ENCODE data around the gene CNTNAP3B.
"Not testable (repeated sequence)": the region's sequence is repeated elsewhere in the genome, so short reads cannot be mapped to it uniquely, and the experiment has no call there.

The CNTNAP3B gene

GRCh38 chr9:42129073-42129729 lies at the start of gene CNTNAP3B:
CNTNAP3B (minus strand) TSS chr9:42129426; CDS start chr9:42129094, 332 bp downstream.
- H3K27me3 ChIP-seq (ENCODE audit: control insufficient read depth in 2 of 2, insufficient read depth in 2 of 2, low read length in 2 of 2); H3K36me3 ChIP-seq (ENCODE audit: control insufficient read depth in 2 of 2, insufficient read depth in 2 of 2, low read length in 2 of 2); H3K27ac ChIP-seq (ENCODE audit: low read depth in 2 of 2, low read length in 2 of 2); H3K9me3 ChIP-seq (ENCODE audit: control insufficient read depth in 2 of 2, low read length in 2 of 2); H3K4me1 ChIP-seq (ENCODE audit: control insufficient read depth in 2 of 2, insufficient read depth in 2 of 2, low read length in 2 of 2); H3K9ac ChIP-seq (ENCODE audit: low read depth in 1 of 2, low read length in 2 of 2); H3K4me3 ChIP-seq (ENCODE audit: low read length in 2 of 2): not testable (repeated sequence)

GRCh38 chr9:42160299-42160698 lies 31.1 kb upstream of the CNTNAP3B start:
- H3K36me3 ChIP-seq (ENCODE audit: control insufficient read depth in 2 of 2, insufficient read depth in 2 of 2, low read length in 2 of 2); H3K27me3 ChIP-seq (ENCODE audit: control insufficient read depth in 2 of 2, insufficient read depth in 2 of 2, low read length in 2 of 2); H3K4me1 ChIP-seq (ENCODE audit: control insufficient read depth in 2 of 2, insufficient read depth in 2 of 2, low read length in 2 of 2); H3K4me3 ChIP-seq (ENCODE audit: low read length in 2 of 2); H3K9ac ChIP-seq (ENCODE audit: low read depth in 1 of 2, low read length in 2 of 2); H3K27ac ChIP-seq (ENCODE audit: low read depth in 2 of 2, low read length in 2 of 2); H3K9me3 ChIP-seq (ENCODE audit: control insufficient read depth in 2 of 2, low read length in 2 of 2): not testable (repeated sequence)

DNA sequence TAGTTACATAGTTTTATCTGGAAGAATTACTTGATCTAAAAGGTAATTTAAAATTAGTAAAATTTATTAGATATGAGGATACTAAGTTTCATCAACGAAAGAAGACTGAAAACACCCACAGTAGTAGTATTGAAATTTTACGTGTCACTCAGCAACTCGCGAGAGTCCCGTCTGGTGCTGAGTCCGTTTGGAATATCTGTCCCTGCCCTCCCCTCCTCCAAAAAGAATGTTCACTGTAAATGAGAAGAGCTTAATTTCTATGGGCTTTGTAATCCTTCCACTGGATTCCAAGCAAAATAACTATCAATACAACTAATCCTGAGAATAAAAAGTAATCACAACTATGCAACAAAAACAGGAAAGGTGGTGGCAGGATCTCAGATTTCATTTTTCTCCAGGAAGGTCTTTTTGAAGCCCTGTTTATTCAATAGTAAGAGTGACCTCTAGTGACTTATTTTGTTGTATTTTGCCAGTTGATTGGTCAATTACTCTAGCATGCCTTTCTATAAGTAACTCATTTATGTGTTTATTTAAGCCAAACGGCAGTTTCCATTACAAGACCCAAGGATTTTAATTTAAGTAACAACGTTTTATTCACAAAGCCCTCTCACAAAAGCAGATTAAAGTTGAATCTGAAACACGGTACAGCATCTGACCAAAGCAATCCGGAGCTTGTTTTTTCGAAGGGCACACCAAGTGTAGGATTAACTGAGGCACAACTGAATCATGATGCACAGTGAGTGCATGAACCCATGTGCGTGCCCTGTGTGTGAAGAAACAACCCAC lies 2.0 kb downstream of the CNTNAP3B start:
- H3K27me3 ChIP-seq (ENCODE audit: control insufficient read depth in 2 of 2, insufficient read depth in 2 of 2, low read length in 2 of 2); H3K27ac ChIP-seq (ENCODE audit: low read depth in 2 of 2, low read length in 2 of 2); H3K9me3 ChIP-seq (ENCODE audit: control insufficient read depth in 2 of 2, low read length in 2 of 2); H3K36me3 ChIP-seq (ENCODE audit: control insufficient read depth in 2 of 2, insufficient read depth in 2 of 2, low read length in 2 of 2); H3K9ac ChIP-seq (ENCODE audit: low read depth in 1 of 2, low read length in 2 of 2); H3K4me3 ChIP-seq (ENCODE audit: low read length in 2 of 2); H3K4me1 ChIP-seq (ENCODE audit: control insufficient read depth in 2 of 2, insufficient read depth in 2 of 2, low read length in 2 of 2): not testable (repeated sequence)

DNA sequence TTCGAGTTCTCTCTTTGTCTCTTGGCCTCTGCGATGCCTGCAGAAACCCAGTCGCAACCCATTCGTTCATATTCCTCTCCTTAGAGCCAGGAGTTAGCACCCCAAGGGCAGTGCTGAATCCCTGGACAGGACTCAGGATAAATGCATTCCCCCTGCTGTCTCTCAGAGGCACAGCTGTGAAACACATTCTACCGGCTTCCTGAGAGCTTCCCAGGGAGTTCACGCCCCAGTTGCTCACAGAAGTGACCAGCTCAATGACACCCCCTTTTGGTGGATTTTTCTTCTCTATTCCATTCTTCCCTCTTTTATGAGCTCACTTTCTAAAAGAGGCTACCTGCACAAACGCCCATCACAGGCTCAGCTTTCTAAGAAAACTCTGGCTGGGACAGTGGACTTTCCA lies 8.2 kb downstream of the CNTNAP3B start:
- not testable (repeated sequence) for H3K27me3 ChIP-seq (ENCODE audit: control insufficient read depth in 2 of 2, insufficient read depth in 2 of 2, low read length in 2 of 2); H3K9me3 ChIP-seq (ENCODE audit: control insufficient read depth in 2 of 2, low read length in 2 of 2); H3K4me3 ChIP-seq (ENCODE audit: low read length in 2 of 2); H3K27ac ChIP-seq (ENCODE audit: low read depth in 2 of 2, low read length in 2 of 2); H3K9ac ChIP-seq (ENCODE audit: low read depth in 1 of 2, low read length in 2 of 2); H3K4me1 ChIP-seq (ENCODE audit: control insufficient read depth in 2 of 2, insufficient read depth in 2 of 2, low read length in 2 of 2); H3K36me3 ChIP-seq (ENCODE audit: control insufficient read depth in 2 of 2, insufficient read depth in 2 of 2, low read length in 2 of 2)

- not testable (repeated sequence) for H3K4me1 ChIP-seq (ENCODE audit: control insufficient read depth in 2 of 2, insufficient read depth in 2 of 2, low read length in 2 of 2); H3K36me3 ChIP-seq (ENCODE audit: control insufficient read depth in 2 of 2, insufficient read depth in 2 of 2, low read length in 2 of 2); H3K27ac ChIP-seq (ENCODE audit: low read depth in 2 of 2, low read length in 2 of 2); H3K9ac ChIP-seq (ENCODE audit: low read depth in 1 of 2, low read length in 2 of 2); H3K27me3 ChIP-seq (ENCODE audit: control insufficient read depth in 2 of 2, insufficient read depth in 2 of 2, low read length in 2 of 2); H3K4me3 ChIP-seq (ENCODE audit: low read length in 2 of 2); H3K9me3 ChIP-seq (ENCODE audit: control insufficient read depth in 2 of 2, low read length in 2 of 2)
Measured at GRCh38 chr9:42095929-42096328, 33.3 kb downstream of the CNTNAP3B start.

DNA sequence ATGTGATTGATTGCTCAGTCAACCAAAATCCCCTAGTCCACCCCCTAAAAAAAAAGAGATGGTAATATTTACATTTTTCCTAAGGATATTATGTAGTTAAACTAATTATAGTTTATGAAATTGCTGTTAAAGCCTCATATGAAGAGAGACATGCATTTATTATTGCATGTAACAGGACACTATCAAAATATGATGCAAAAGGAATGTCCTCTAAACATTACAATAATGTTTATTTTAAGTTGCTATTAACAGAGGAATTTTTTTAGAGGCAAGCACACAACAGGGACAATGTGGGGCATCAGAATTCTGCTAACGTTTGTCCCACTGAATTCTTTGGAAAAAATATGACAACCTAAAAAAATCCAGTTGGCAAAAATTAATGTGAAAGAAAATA lies 44.7 kb downstream of the CNTNAP3B start:
- H3K4me3 ChIP-seq (ENCODE audit: low read length in 2 of 2); H3K9me3 ChIP-seq (ENCODE audit: control insufficient read depth in 2 of 2, low read length in 2 of 2); H3K9ac ChIP-seq (ENCODE audit: low read depth in 1 of 2, low read length in 2 of 2); H3K27ac ChIP-seq (ENCODE audit: low read depth in 2 of 2, low read length in 2 of 2); H3K27me3 ChIP-seq (ENCODE audit: control insufficient read depth in 2 of 2, insufficient read depth in 2 of 2, low read length in 2 of 2); H3K4me1 ChIP-seq (ENCODE audit: control insufficient read depth in 2 of 2, insufficient read depth in 2 of 2, low read length in 2 of 2); H3K36me3 ChIP-seq (ENCODE audit: control insufficient read depth in 2 of 2, insufficient read depth in 2 of 2, low read length in 2 of 2): not testable (repeated sequence)

DNA sequence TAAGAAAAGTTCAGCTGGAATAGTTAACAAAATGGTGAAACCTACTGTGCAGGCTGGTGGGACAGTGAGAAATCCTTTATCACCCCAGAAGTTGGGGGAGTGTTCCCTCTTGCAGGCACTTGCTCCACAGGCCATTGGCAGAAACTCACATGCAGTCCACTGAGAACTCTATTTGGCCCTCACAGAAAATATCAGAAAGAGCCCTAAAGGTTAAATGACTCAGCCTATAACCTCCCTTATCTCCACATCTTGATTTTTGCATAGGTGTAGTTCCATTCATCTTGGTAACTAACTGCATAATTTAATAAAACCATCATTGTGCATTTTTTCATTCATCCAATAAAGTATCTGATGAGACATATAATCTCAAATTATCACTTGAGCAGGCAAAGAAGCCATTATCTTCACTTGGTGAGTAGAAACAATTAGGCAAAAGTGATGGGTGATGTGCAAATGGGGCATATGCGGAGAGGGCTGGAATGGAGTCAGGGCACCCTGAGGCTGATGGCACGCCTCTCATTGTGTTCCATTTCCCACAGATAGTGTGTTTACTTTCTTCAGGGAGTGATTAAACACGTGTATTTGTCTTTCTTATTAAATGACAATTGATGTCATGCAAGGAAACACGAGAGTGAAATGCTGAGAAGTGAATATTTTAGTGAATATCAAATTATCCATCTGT lies 45.2 kb downstream of the CNTNAP3B start:
- not testable (repeated sequence) for H3K9me3 ChIP-seq (ENCODE audit: control insufficient read depth in 2 of 2, low read length in 2 of 2); H3K9ac ChIP-seq (ENCODE audit: low read depth in 1 of 2, low read length in 2 of 2); H3K4me3 ChIP-seq (ENCODE audit: low read length in 2 of 2); H3K4me1 ChIP-seq (ENCODE audit: control insufficient read depth in 2 of 2, insufficient read depth in 2 of 2, low read length in 2 of 2); H3K36me3 ChIP-seq (ENCODE audit: control insufficient read depth in 2 of 2, insufficient read depth in 2 of 2, low read length in 2 of 2); H3K27me3 ChIP-seq (ENCODE audit: control insufficient read depth in 2 of 2, insufficient read depth in 2 of 2, low read length in 2 of 2); H3K27ac ChIP-seq (ENCODE audit: low read depth in 2 of 2, low read length in 2 of 2)

DNA sequence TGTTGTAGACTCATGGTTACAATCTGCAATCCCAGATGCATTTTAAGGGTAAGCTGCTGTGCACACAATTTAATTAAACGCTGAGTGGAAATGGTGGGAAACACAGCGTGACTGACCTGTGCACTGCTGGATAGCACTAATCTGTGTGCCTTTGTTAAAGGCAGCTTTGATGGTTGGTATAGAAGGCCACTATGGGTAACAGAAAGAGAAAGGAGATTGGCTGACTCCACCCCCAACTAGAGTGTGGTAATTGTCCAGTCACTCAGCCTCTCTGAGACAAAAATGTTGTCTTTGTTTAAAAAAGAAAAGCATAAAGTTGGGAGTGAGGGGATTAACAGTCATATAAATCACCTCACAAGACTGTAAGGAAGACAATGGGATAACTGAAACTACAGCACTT lies 48.9 kb downstream of the CNTNAP3B start:
- H3K9me3 ChIP-seq (ENCODE audit: control insufficient read depth in 2 of 2, low read length in 2 of 2); H3K27me3 ChIP-seq (ENCODE audit: control insufficient read depth in 2 of 2, insufficient read depth in 2 of 2, low read length in 2 of 2); H3K4me1 ChIP-seq (ENCODE audit: control insufficient read depth in 2 of 2, insufficient read depth in 2 of 2, low read length in 2 of 2): not testable (repeated sequence)

DNA sequence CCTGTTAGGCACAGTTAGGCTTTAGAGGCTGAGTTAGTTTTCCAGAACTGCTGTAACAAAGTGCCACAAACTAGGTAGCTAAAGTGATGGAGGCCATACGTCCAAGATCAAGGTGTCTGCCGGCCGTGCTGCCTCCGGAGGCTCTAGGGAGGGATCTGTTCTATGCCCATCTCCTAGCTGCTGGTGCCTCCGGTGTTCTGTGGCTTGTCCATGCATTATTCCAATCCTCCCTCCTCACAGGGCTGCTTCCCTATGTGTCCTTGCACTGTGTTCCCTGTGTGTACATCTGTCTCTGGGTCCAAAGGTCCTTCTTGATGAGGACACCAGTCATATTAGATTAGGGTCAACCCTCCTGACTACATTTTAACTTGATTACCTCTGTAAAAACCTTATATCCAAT lies 54.4 kb downstream of the CNTNAP3B start:
- not testable (repeated sequence) for H3K27me3 ChIP-seq (ENCODE audit: control insufficient read depth in 2 of 2, insufficient read depth in 2 of 2, low read length in 2 of 2); H3K27ac ChIP-seq (ENCODE audit: low read depth in 2 of 2, low read length in 2 of 2); H3K9me3 ChIP-seq (ENCODE audit: control insufficient read depth in 2 of 2, low read length in 2 of 2)

More for the DNA sequence above, 48.9 kb downstream of the CNTNAP3B start:
- H3K27ac ChIP-seq (ENCODE audit: low read depth in 2 of 2, low read length in 2 of 2); H3K9ac ChIP-seq (ENCODE audit: low read depth in 1 of 2, low read length in 2 of 2); H3K4me3 ChIP-seq (ENCODE audit: low read length in 2 of 2); H3K36me3 ChIP-seq (ENCODE audit: control insufficient read depth in 2 of 2, insufficient read depth in 2 of 2, low read length in 2 of 2): not testable (repeated sequence)

GRCh38 chr9:42071026-42071425 lies 58.2 kb downstream of the CNTNAP3B start:
- not testable (repeated sequence) for H3K27ac ChIP-seq (ENCODE audit: low read depth in 2 of 2, low read length in 2 of 2); H3K9me3 ChIP-seq (ENCODE audit: control insufficient read depth in 2 of 2, low read length in 2 of 2); H3K4me3 ChIP-seq (ENCODE audit: low read length in 2 of 2); H3K36me3 ChIP-seq (ENCODE audit: control insufficient read depth in 2 of 2, insufficient read depth in 2 of 2, low read length in 2 of 2); H3K27me3 ChIP-seq (ENCODE audit: control insufficient read depth in 2 of 2, insufficient read depth in 2 of 2, low read length in 2 of 2); H3K9ac ChIP-seq (ENCODE audit: low read depth in 1 of 2, low read length in 2 of 2); H3K4me1 ChIP-seq (ENCODE audit: control insufficient read depth in 2 of 2, insufficient read depth in 2 of 2, low read length in 2 of 2)

More for the DNA sequence above, 54.4 kb downstream of the CNTNAP3B start:
- not testable (repeated sequence) for H3K4me3 ChIP-seq (ENCODE audit: low read length in 2 of 2); H3K4me1 ChIP-seq (ENCODE audit: control insufficient read depth in 2 of 2, insufficient read depth in 2 of 2, low read length in 2 of 2); H3K9ac ChIP-seq (ENCODE audit: low read depth in 1 of 2, low read length in 2 of 2); H3K36me3 ChIP-seq (ENCODE audit: control insufficient read depth in 2 of 2, insufficient read depth in 2 of 2, low read length in 2 of 2)
